ENCODE data around the gene SDC4.

DNA sequence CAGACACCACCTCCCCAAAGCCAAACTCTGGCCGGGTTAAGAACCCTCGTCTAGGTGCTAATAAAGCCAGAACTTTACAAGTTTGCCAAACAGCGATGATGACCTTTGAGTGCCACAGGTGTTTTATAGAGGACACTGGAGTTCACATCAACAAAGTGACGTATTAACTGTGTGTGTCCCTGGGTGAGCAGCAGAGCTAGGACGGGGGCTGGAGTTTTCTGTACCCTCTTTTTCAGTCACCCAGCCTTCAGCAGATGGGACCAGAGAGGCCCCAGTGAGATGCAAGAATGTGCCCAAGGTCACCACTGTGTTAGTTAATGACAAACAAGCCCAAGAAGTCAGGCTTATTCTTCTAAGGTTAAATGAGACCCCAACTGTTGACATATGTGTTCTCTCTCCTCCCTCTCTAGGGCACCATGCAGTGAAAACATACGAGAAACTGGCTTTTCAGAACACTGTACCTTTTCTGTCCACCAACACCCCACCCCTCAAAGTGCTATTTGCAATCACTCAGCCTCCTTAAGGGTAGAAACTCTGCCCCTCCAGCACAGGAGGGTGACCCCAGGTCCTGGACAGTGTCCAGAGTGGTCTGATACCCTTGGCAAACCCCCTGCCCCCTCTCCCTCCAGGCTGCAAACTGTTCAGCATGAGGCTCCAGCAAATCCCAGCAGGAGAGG lies 5.2 kb downstream of the SDC4 start:
- no peak for TF ChIP-seq POLR2A (IDR thresholded peaks at IDR 0.05)
- TF ChIP-seq, protein P1, sequence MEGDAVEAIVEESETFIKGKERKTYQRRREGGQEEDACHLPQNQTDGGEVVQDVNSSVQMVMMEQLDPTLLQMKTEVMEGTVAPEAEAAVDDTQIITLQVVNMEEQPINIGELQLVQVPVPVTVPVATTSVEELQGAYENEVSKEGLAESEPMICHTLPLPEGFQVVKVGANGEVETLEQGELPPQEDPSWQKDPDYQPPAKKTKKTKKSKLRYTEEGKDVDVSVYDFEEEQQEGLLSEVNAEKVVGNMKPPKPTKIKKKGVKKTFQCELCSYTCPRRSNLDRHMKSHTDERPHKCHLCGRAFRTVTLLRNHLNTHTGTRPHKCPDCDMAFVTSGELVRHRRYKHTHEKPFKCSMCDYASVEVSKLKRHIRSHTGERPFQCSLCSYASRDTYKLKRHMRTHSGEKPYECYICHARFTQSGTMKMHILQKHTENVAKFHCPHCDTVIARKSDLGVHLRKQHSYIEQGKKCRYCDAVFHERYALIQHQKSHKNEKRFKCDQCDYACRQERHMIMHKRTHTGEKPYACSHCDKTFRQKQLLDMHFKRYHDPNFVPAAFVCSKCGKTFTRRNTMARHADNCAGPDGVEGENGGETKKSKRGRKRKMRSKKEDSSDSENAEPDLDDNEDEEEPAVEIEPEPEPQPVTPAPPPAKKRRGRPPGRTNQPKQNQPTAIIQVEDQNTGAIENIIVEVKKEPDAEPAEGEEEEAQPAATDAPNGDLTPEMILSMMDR (IDR thresholded peaks at IDR 0.05): no peak

Measured in testis (tissue), 2 donors.